ENCODE measurements around the gene NACA2.
"Not testable (repeated sequence)": the region's sequence is repeated elsewhere in the genome, so short reads cannot be mapped to it uniquely, and the experiment has no call there.

The NACA2 gene

GRCh38 chr17:61575983-61576382 lies 15.0 kb downstream of the NACA2 start:
- no peak for DNase-seq (ENCODE audit: low read depth)

- no peak for DNase-seq (ENCODE audit: low read depth)
These were observed 15.6 kb downstream of the NACA2 start for GRCh38 chr17:61575352-61575975.

- DNase-seq (ENCODE audit: low read depth): no peak
These were observed 16.3 kb downstream of the NACA2 start for GRCh38 chr17:61574542-61575351.

- DNase-seq (ENCODE audit: low read depth): not testable (repeated sequence)
These were observed 18.5 kb downstream of the NACA2 start for GRCh38 chr17:61572547-61572946.

GRCh38 chr17:61571624-61572023 lies 19.4 kb downstream of the NACA2 start:
- no peak for DNase-seq (ENCODE audit: low read depth)

GRCh38 chr17:61570118-61570517 lies 20.9 kb downstream of the NACA2 start:
- DNase-seq (ENCODE audit: low read depth): no peak

GRCh38 chr17:61569525-61569924 lies 21.5 kb downstream of the NACA2 start:
- DNase-seq (ENCODE audit: low read depth): not testable (repeated sequence)

GRCh38 chr17:61568219-61569072 lies 22.6 kb downstream of the NACA2 start:
- no peak for DNase-seq (ENCODE audit: low read depth)

- DNase-seq (ENCODE audit: low read depth): no peak
These were observed 23.8 kb downstream of the NACA2 start for GRCh38 chr17:61567045-61567802.

GRCh38 chr17:61566448-61566847 lies 24.6 kb downstream of the NACA2 start:
- DNase-seq (ENCODE audit: low read depth): not testable (repeated sequence)

- DNase-seq (ENCODE audit: low read depth): not testable (repeated sequence)
These were observed 25.2 kb downstream of the NACA2 start for GRCh38 chr17:61565850-61566249.

GRCh38 chr17:61565213-61565612 lies 25.8 kb downstream of the NACA2 start:
- DNase-seq (ENCODE audit: low read depth): no peak

GRCh38 chr17:61562287-61562686 lies 28.7 kb downstream of the NACA2 start:
- DNase-seq (ENCODE audit: low read depth): no peak

- no peak for DNase-seq (ENCODE audit: low read depth)
These were observed 29.7 kb downstream of the NACA2 start for GRCh38 chr17:61561354-61561753.

- no peak for DNase-seq (ENCODE audit: low read depth)
These were observed 30.9 kb downstream of the NACA2 start for GRCh38 chr17:61560071-61560470.

GRCh38 chr17:61556224-61557188 lies 34.5 kb downstream of the NACA2 start:
- no peak for DNase-seq (ENCODE audit: low read depth)

GRCh38 chr17:61555127-61555566 lies 35.9 kb downstream of the NACA2 start:
- no peak for DNase-seq (ENCODE audit: low read depth)

GRCh38 chr17:61554209-61554608 lies 36.8 kb downstream of the NACA2 start:
- DNase-seq (ENCODE audit: low read depth): no peak

- not testable (repeated sequence) for DNase-seq (ENCODE audit: low read depth)
These were observed 38.5 kb downstream of the NACA2 start for GRCh38 chr17:61552560-61552959.

- DNase-seq (ENCODE audit: low read depth): no peak
These were observed 39.7 kb downstream of the NACA2 start for GRCh38 chr17:61551255-61551742.
